SK-N-MC (cell line): ENCODE results near the gene RPL37.

ENCODE experiments used
- EZH2 ChIP-seq: fragments of 200-600 bp; sonication (generic); IDR thresholded peaks from one replicate; pipeline ENCODE4 v1.6.1; 2017; ENCODE audit warnings: antibody characterized with exemption
- FOXP2 ChIP-seq: optimal IDR thresholded peaks from 2 replicates; pipeline ENCODE3; 2011; ENCODE audit warnings: mild to moderate bottlenecking, moderate library complexity; ENCODE audit not compliant: insufficient read depth; ENCODE audit errors: extremely low read length, control extremely low read depth
- POLR2AphosphoS5 ChIP-seq: IDR thresholded peaks from 2 replicates; pipeline ENCODE4 v1.6.1; 2012; ENCODE audit warnings: mild to moderate bottlenecking, low read depth, low read length, borderline replicate concordance

- TF ChIP-seq EZH2 (no peak), POLR2AphosphoS5 (no peak), FOXP2 (no peak)
Observed at GRCh38 chr5:40882291-40882690, 47.3 kb upstream of the RPL37 start.
